ENCODE results near the gene COX8C.

The COX8C gene

GRCh38 chr14:93346926-93347721, at the start of gene COX8C:
COX8C (plus strand) TSS chr14:93347182; CDS start chr14:93347269, 87 bp downstream.
- no peak within 1 kb of the TSS for H3K4me3 ChIP-seq (replicated peaks in 1 of 2; ENCODE audit: low read depth in 2 of 2, low read length in 2 of 2)
- no peak for TF ChIP-seq CTCF (IDR thresholded peaks at IDR 0.05; ENCODE audit: low read depth, low read length)
- no peak for DNase-seq (ENCODE audit: low read depth in 2 of 2)

- DNase-seq (ENCODE audit: low read depth in 2 of 2): no peak
- TF ChIP-seq CTCF (IDR thresholded peaks at IDR 0.05; ENCODE audit: low read depth, low read length): no peak
- no peak overlapping the region for H3K4me3 ChIP-seq (replicated peaks in 1 of 2; ENCODE audit: low read depth in 2 of 2, low read length in 2 of 2)
Measured at GRCh38 chr14:93299416-93299815, 47.6 kb upstream of the COX8C start.

GRCh38 chr14:93299866-93300265, 47.1 kb upstream of the COX8C start:
- peak; percentile 18 to 63 for DNase-seq (ENCODE audit: low read depth in 2 of 2)
- TF ChIP-seq CTCF (IDR thresholded peaks at IDR 0.05; ENCODE audit: low read depth, low read length): no peak
- no peak overlapping the region for H3K4me3 ChIP-seq (replicated peaks in 1 of 2; ENCODE audit: low read depth in 2 of 2, low read length in 2 of 2)

GRCh38 chr14:93301821-93302447, 45.0 kb upstream of the COX8C start:
- H3K4me3 ChIP-seq (replicated peaks in 1 of 2; ENCODE audit: low read depth in 2 of 2, low read length in 2 of 2): no peak overlapping the region
- peak in 1 of 2 donors; percentile 30 for DNase-seq (ENCODE audit: low read depth in 2 of 2)

GRCh38 chr14:93302688-93303581, 44.0 kb upstream of the COX8C start:
- no peak overlapping the region for H3K4me3 ChIP-seq (replicated peaks in 1 of 2; ENCODE audit: low read depth in 2 of 2, low read length in 2 of 2)

More at GRCh38 chr14:93301821-93302447, 45.0 kb upstream of the COX8C start:
- TF ChIP-seq CTCF (IDR thresholded peaks at IDR 0.05; ENCODE audit: low read depth, low read length): no peak

More at GRCh38 chr14:93302688-93303581, 44.0 kb upstream of the COX8C start:
- TF ChIP-seq CTCF (IDR thresholded peaks at IDR 0.05; ENCODE audit: low read depth, low read length): no peak
- DNase-seq (ENCODE audit: low read depth in 2 of 2): no peak
